Subcutaneous abdominal adipose tissue (tissue), 5 donors: ENCODE data around the gene GNG10.

Experiments used
- H3K27ac ChIP-seq: one replicate; pipeline ENCODE4 v1.7.0; 2013; ENCODE audit warnings: low read depth, mild to moderate bottlenecking, inconsistent platforms, low read length, moderate library complexity
- H3K27me3 ChIP-seq, 5 donors: one replicate each; pipeline ENCODE4 v1.7.0; 2013; ENCODE audit warnings: low read length in 5 of 5, inconsistent platforms in 1 of 5; ENCODE audit not compliant: control insufficient read depth in 5 of 5, insufficient read depth in 4 of 5
- H3K36me3 ChIP-seq, 5 donors: one replicate each; pipeline ENCODE4 v1.7.0; 2013; ENCODE audit warnings: low read length in 5 of 5; ENCODE audit not compliant: control insufficient read depth in 5 of 5, insufficient read depth in 5 of 5
- H3K4me1 ChIP-seq, 5 donors: one replicate each; pipeline ENCODE4 v1.7.0; 2013; ENCODE audit warnings: low read length in 5 of 5, mild to moderate bottlenecking in 3 of 5, moderate library complexity in 1 of 5; ENCODE audit not compliant: control insufficient read depth in 5 of 5, insufficient read depth in 5 of 5
- H3K4me3 ChIP-seq, 5 donors: one replicate each; pipeline ENCODE4 v1.7.0; 2013; ENCODE audit warnings: low read length in 5 of 5, low read depth in 1 of 5
- H3K9ac ChIP-seq, 5 donors: one replicate each; pipeline ENCODE4 v1.7.0; 2013; ENCODE audit warnings: low read length in 5 of 5, mild to moderate bottlenecking in 4 of 5, moderate library complexity in 3 of 5
- H3K9me3 ChIP-seq, 5 donors: one replicate each; pipeline ENCODE4 v1.7.0; 2013; ENCODE audit warnings: low read length in 5 of 5; ENCODE audit not compliant: control insufficient read depth in 5 of 5
- donor health status: healthy.
- donor health status: healthy.
- donor health status: healthy.
- donor health status: healthy.
- donor health status: healthy.

The GNG10 gene

DNA sequence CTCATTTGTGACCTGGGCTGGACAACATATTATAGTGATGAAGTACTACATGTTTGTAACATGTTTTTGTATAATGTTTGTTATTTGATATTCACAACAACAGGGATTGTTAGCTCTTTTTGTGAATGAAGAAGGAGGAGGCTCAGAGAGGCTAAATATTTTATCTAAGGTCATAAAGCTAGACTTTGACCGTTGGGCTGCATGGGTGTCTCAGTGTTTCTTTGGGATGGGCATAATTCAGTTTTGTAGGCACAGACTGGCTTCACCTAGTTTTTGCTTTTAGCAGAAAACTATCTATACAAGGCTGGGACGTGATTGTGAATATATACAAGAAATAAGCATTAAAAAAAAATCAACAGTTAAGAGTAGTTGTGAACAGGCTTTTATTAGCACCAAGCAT lies 15.0 kb upstream of the GNG10 start:
- H3K27me3 ChIP-seq: no peaks in the 10 kb centered on the region
- no peaks in the 10 kb centered on the region for H3K9me3 ChIP-seq
- no peak overlapping the region for H3K9ac ChIP-seq
- H3K36me3 ChIP-seq: peaks cover 4 to 28% (median 13%) of the 10 kb centered on the region in 5 donors
- no peak overlapping the region for H3K27ac ChIP-seq
- H3K4me1 ChIP-seq: peaks cover 0 to 10% (median 5%) of the 10 kb centered on the region in 5 donors
- no peak overlapping the region for H3K4me3 ChIP-seq

- Histone ChIP-seq H3K9me3 (no peaks in the 10 kb centered on the region), H3K4me3 (no peak overlapping the region), H3K4me1 (peaks cover 0 to 5% (median 0%) of the 10 kb centered on the region in 5 donors), H3K27me3 (no peaks in the 10 kb centered on the region), H3K9ac (peak overlapping the region in 1 of 5 donors; percentile 29), H3K36me3 (peaks cover 4 to 28% (median 13%) of the 10 kb centered on the region in 5 donors), H3K27ac (peak overlapping the region; percentile 60)
Observed at GRCh38 chr9:111648066-111648465, 13.3 kb upstream of the GNG10 start.

DNA sequence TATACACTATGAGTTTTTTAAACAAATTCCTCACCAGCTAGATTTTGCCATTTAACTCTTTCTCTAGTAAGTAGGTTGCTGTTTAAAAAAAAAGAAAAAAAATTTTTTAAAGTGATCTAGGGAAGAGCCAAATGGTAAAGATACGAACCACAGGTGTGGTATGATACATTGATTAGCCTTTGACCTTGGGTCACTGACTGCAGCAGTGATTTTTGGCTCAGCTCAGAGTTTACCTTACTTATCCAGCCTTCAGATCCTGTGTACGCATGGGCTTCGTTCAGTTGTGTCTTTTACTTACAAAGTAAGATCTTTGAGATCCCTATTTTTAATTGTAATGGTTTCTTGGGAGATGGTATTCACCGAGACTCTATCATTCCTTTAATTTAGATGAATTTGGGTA lies 12.4 kb upstream of the GNG10 start:
- Histone ChIP-seq H3K9ac (no peak overlapping the region), H3K9me3 (no peaks in the 10 kb centered on the region), H3K27me3 (no peaks in the 10 kb centered on the region), H3K27ac (no peak overlapping the region), H3K36me3 (peaks cover 5 to 30% (median 20%) of the 10 kb centered on the region in 5 donors), H3K4me1 (peaks cover 0 to 5% (median 0%) of the 10 kb centered on the region in 5 donors), H3K4me3 (no peak overlapping the region)

DNA sequence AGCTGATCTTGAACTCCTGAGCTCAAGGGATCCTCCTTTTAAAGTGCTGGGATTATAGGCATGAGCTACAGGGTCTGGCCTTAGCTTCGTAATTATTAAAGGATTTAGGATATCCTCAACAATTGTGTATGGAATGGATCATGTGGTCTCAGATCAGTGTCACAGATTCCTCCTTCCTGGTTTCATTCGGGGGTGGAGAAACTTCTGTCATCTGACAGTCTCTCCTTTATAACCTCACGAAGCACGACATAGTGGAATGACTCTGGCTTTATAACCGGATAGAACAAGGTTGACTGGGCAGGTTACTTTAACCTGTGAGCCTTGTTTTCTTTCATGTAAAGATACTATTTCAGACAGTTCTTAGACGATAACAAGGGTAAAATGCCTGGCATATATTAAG lies 4.4 kb upstream of the GNG10 start:
- Histone ChIP-seq H3K36me3 (peaks cover 6 to 22% (median 7%) of the 10 kb centered on the region in 5 donors), H3K9ac (no peak overlapping the region), H3K27me3 (no peaks in the 10 kb centered on the region), H3K4me3 (no peak overlapping the region), H3K9me3 (no peaks in the 10 kb centered on the region), H3K27ac (no peak overlapping the region), H3K4me1 (peaks cover 0 to 21% (median 16%) of the 10 kb centered on the region in 5 donors)

DNA sequence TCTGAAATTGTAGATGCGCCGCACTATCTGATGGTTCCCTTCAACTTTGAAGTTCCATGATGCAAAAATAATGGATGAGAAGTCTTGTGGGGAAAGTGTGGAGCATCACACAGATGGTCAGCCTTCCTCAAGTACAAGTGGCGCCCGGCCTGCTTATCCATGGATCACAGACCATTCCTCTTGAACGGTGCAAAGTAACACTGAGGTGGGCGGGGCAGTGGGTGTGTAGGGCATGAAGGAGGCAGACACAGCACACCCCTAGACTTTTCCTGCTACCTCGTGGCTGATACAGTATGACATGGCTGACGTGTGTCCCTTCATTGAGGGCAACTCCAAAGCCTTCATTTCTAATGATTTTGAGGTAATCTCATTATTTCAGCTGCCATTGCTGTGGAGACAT lies 2.5 kb upstream of the GNG10 start:
- Histone ChIP-seq H3K27me3 (no peaks in the 10 kb centered on the region), H3K4me3 (peak overlapping the region in 1 of 5 donors; percentile 4), H3K9ac (no peak overlapping the region), H3K4me1 (peaks cover 2 to 35% (median 32%) of the 10 kb centered on the region in 5 donors), H3K36me3 (peaks cover 3 to 16% (median 7%) of the 10 kb centered on the region in 5 donors), H3K27ac (peak overlapping the region; percentile 74), H3K9me3 (no peaks in the 10 kb centered on the region)

- Histone ChIP-seq H3K27me3 (no peaks in the 10 kb centered on the region), H3K4me3 (peak overlapping the region in 1 of 5 donors; percentile 4), H3K4me1 (peaks cover 2 to 36% (median 33%) of the 10 kb centered on the region in 5 donors), H3K9ac (no peak overlapping the region), H3K27ac (peak overlapping the region; percentile 74), H3K36me3 (peaks cover 0 to 8% (median 3%) of the 10 kb centered on the region in 5 donors), H3K9me3 (no peaks in the 10 kb centered on the region)
Observed at GRCh38 chr9:111659691-111660090, 1.7 kb upstream of the GNG10 start.

DNA sequence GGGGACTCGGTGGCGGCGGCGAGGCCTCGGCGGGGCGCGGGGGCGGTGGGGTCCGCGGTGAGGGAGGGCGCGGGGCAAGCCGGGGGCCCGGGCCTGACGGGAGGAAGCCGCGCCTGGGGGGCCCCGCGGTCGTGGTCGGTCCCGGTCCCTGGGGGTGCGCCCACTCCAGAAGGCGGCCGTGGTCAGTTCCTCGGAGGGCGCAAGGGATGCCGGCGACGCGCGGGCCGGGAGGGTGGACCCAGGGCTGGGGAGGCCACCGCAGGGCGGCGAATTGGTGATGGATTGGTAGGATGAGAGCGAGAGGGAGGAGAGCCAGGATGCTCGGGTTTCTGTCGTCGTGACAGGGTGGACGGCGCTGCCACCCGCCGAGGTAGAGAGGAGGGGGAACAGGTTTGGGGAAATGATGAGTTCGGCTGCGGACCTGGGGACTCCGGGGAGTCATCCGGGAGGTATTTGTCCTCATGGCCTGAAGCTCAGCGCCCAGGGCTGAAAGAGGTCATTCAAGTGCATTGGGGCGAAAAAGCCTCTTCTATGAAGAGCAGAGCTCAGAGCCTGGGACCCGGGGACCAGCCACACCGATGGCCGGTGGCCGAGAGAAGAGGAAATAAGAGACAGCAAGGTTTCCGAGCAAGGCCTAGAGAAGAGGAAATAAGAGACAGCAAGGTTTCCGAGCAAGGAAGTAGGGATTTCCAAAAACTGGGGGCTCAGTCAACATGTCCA lies 557 bp downstream of the GNG10 start:
- peak overlapping the region; percentile 55 to 84 (median 72) for H3K9ac ChIP-seq
- peak overlapping the region; percentile 19 for H3K27ac ChIP-seq

GRCh38 chr9:111662576-111663300 lies 1.3 kb downstream of the GNG10 start:
- peak overlapping the region; percentile 55 to 84 (median 72) for H3K9ac ChIP-seq
- peak overlapping the region; percentile 19 for H3K27ac ChIP-seq
- H3K4me1 ChIP-seq: peaks cover 2 to 36% (median 33%) of the 10 kb centered on the region in 5 donors
- H3K9me3 ChIP-seq: no peaks in the 10 kb centered on the region
- peak overlapping the region; percentile 69 to 87 (median 85) for H3K4me3 ChIP-seq
- H3K36me3 ChIP-seq: peaks cover 0 to 10% (median 8%) of the 10 kb centered on the region in 5 donors
- no peaks in the 10 kb centered on the region for H3K27me3 ChIP-seq

More for the DNA sequence above, 557 bp downstream of the GNG10 start:
- peaks cover 2 to 36% (median 33%) of the 10 kb centered on the region in 5 donors for H3K4me1 ChIP-seq
- peak overlapping the region; percentile 69 to 87 (median 85) for H3K4me3 ChIP-seq
- H3K36me3 ChIP-seq: peaks cover 0 to 4% (median 2%) of the 10 kb centered on the region in 5 donors
- no peaks in the 10 kb centered on the region for H3K27me3 ChIP-seq
- no peaks in the 10 kb centered on the region for H3K9me3 ChIP-seq

- Histone ChIP-seq H3K36me3 (peaks cover 0 to 16% (median 8%) of the 10 kb centered on the region in 5 donors), H3K9ac (peak overlapping the region in 3 of 5 donors; percentile 19 to 84 (median 82))
Observed at GRCh38 chr9:111663301-111663823, 2.0 kb downstream of the GNG10 start.

More at GRCh38 chr9:111663301-111663823, 2.0 kb downstream of the GNG10 start:
- peak overlapping the region; percentile 19 for H3K27ac ChIP-seq
- no peaks in the 10 kb centered on the region for H3K9me3 ChIP-seq
- H3K4me3 ChIP-seq: peak overlapping the region in 2 of 5 donors; percentile 25 to 87
- H3K4me1 ChIP-seq: peaks cover 2 to 36% (median 33%) of the 10 kb centered on the region in 5 donors
- no peaks in the 10 kb centered on the region for H3K27me3 ChIP-seq
